Upper lobe of left lung (tissue), 4 donors: ENCODE measurements around the gene MGAT4B.

ENCODE experiments used
- CTCF ChIP-seq, 6 experiments: fragments of 450-650 bp in 4 of 6; fragments of 200-600 bp in 2 of 6; sonication (generic) in 2 of 6; IDR thresholded peaks; one replicate each; pipeline ENCODE4 v1.5.1; 2016 to 2019; ENCODE audit warnings: antibody characterized with exemption in 6 of 6
- EP300 ChIP-seq, 4 donors: sonication (generic); formaldehyde crosslinking; IDR thresholded peaks; one replicate each; pipeline ENCODE4 v1.5.1; 2017; ENCODE audit warnings: antibody characterized with exemption in 4 of 4, control low read depth in 2 of 4
- POLR2A ChIP-seq, 4 donors: fragments of 450-650 bp; IDR thresholded peaks; one replicate each; pipeline ENCODE4 v1.5.1; 2016 to 2017; ENCODE audit warnings: antibody characterized with exemption in 4 of 4, mild to moderate bottlenecking in 2 of 4
- POLR2AphosphoS5 ChIP-seq, 2 donors: sonication (generic); formaldehyde crosslinking; IDR thresholded peaks; one replicate each; pipeline ENCODE4 v1.5.1; 2017; ENCODE audit warnings: antibody characterized with exemption in 2 of 2

GRCh38 chr5:179841621-179842020, 35.0 kb upstream of the MGAT4B start:
- no peak for TF ChIP-seq POLR2AphosphoS5 (IDR thresholded peaks at IDR 0.05)
- no peak for TF ChIP-seq CTCF (IDR thresholded peaks at IDR 0.05)
- no peak for TF ChIP-seq EP300 (IDR thresholded peaks at IDR 0.05)
- TF ChIP-seq POLR2A (IDR thresholded peaks at IDR 0.05), result no peak
